Head of caudate nucleus (tissue), 42 donors: ENCODE measurements around the gene WDFY3.
A peak's percentile ranks its signal among the peaks of the same experiment; 100 is the strongest.

Experiments
- DNase-seq, 42 donors: peaks; one replicate each; pipeline versions ENCODE4 v3.0.0 to v3.0.0-alpha.2; 2020 to 2021; ENCODE audit warnings: mixed read lengths in 7 of 42
- intact Hi-C: fragments of 100-400 bp; cut with DNase I; formaldehyde crosslinking; loops from one replicate; pipeline ENCODE4 v1.15.0; 2022

Gene WDFY3, protein sequence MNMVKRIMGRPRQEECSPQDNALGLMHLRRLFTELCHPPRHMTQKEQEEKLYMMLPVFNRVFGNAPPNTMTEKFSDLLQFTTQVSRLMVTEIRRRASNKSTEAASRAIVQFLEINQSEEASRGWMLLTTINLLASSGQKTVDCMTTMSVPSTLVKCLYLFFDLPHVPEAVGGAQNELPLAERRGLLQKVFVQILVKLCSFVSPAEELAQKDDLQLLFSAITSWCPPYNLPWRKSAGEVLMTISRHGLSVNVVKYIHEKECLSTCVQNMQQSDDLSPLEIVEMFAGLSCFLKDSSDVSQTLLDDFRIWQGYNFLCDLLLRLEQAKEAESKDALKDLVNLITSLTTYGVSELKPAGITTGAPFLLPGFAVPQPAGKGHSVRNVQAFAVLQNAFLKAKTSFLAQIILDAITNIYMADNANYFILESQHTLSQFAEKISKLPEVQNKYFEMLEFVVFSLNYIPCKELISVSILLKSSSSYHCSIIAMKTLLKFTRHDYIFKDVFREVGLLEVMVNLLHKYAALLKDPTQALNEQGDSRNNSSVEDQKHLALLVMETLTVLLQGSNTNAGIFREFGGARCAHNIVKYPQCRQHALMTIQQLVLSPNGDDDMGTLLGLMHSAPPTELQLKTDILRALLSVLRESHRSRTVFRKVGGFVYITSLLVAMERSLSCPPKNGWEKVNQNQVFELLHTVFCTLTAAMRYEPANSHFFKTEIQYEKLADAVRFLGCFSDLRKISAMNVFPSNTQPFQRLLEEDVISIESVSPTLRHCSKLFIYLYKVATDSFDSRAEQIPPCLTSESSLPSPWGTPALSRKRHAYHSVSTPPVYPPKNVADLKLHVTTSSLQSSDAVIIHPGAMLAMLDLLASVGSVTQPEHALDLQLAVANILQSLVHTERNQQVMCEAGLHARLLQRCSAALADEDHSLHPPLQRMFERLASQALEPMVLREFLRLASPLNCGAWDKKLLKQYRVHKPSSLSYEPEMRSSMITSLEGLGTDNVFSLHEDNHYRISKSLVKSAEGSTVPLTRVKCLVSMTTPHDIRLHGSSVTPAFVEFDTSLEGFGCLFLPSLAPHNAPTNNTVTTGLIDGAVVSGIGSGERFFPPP (N-terminal part only)

DNA sequence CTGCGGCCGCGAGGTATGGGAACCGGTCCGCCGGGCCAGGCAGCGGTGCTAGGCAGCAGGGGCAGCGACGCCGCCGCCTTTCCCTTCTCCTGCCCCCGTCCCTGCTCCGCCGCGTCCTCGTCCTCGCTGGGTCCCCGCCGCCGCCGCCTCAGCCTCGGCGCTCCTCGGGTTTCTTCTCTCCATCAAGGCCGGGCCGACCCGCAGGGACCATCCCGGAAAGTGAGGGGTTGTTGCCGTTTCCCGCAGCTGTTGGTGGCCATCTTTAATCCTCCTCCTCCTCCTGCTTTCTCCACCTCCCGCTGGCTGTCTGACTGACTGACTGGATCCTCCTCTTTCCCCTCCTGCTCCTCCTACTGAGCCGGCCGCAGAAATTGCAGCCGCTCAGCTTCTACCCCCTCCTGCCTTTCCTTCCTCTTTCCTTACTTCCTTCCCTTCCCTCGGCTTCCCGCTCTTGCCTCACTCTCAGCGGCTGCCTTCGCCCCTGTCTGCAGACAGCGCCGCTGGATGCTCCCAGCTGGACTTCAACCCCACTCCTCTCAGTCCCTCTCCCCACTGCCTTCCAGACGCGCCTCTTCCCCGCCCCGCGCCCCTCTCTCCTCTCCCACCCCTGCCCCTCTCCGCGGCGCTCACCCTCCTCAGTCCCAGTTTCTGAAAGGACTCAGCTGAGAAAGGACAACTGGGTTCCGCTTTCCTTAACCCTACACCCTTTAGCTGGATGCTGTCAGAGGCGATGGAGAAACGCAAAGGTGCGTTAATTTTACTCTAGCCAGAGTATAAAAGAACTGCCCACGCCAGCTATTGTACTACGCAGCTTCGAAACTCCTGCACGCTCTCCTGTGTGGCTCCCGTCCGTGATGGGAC lies at the start of gene WDFY3:
Gene WDFY3 (minus strand): TSS at position 309 of the 861 bp plus-strand sequence. CDS start 106,099 bp downstream, outside the sequence.
- DNase-seq, result peak; percentile 69 to 97 (median 88)
- intact Hi-C loops, result loop anchor here (10.0 kb wide), 1 partner anchor 382 kb away; the partner anchor contains the start of gene CDS1

DNA sequence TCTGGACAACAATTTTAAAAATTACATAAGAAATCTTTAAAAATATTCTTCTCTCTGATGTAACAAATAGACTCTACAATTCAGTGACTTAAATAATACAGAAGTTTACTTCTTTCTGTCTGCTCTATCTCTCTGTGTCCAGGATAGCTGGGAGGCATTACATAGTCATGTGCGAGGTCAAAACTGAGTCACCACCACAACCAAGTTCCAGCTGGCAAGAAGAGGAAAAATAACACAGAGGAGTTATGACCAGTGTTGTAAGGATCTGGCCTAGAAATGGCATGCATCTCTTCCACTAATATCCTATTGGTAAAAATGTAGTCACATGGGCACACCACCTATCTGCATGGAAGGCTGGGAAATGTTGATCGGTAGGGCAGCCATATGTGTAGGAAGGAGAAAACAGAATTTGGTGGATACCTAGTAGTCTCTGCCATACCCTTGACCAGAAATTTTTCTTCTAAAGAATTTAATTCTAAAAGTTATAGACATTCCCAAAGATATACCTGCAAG lies 39.4 kb upstream of the WDFY3 start:
- intact Hi-C loops, result no loop called here
- no peak for DNase-seq

DNA sequence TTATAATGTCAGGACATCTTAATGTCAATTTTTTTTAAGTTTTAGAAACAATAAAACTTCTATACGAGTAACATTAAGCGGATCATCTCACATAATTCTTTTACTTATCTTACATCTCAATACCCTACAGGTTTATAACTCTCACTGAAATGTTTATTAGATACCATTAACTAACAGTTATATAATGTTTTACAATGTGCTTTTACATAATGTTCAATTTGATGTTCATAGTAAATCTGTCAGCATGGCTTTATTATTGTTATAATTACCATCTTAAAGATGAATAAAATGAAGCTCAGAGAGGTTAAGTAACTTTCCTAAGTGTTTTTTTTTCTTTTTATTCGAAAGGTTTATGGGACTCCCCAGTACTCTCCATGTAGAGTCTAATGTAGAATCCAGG lies 33.9 kb upstream of the WDFY3 start:
- intact Hi-C loops, result no loop called here
- DNase-seq, result no peak

DNA sequence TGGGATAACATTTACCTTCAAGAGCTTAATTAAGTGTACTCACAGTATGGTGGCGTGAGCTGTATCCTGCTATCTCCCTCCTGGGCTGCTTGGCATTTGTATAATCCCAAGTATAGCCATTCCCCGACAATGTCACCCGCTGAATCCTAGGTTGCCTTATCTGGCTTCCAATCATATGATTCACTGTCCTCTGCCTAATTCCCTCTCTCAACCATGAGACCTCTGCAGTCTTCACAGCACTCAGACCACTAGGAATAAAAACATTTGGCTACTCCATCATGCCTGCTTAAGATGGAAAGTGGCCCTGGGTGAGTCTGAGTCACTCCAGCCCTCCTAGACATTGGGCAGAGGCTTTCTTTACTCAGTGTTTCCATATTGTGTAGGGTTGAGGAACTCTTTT lies 28.9 kb upstream of the WDFY3 start:
- no peak for DNase-seq
- intact Hi-C loops, result no loop called here

DNA sequence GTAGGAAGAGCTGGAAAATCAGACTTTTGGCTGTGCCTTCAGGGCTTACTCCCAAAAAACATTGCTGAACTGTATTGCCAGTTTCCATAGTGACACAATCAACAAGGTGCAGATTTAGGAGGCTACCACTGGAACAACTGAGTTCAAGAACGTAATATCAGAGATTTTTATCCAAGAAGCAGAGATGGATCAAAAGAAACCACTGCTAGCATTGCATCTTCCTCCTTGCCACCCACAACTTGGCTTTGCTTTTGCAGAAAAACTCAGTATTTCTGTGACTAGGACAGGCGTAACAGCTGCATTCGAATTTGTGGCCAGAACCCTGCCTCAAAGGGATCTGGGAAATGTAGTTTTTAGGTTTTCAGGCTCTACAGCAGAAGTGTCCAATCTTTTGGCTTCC lies 27.8 kb upstream of the WDFY3 start:
- DNase-seq, result peak in 1 of 42 donors; percentile 3
- intact Hi-C loops, result no loop called here

DNA sequence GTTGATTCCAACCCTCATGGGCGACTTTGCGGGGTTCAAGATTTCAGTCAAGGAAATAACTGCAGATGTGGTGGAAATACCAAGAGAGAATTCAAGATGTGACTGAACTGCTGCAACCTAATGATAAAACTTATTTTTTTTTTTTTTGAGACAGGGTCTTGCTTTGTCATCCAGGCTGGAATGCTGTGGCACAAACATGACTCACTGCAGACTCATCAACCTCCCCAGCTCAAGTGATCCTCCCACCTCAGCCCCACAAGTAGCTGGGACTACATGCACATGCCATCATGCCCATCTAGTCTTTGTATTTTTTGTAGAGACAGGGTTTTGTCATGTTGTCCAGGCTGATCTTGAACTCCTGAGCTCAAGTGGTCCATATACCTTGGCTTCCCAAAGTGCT lies 19.5 kb upstream of the WDFY3 start:
- no peak for DNase-seq
- intact Hi-C loops, result no loop called here

DNA sequence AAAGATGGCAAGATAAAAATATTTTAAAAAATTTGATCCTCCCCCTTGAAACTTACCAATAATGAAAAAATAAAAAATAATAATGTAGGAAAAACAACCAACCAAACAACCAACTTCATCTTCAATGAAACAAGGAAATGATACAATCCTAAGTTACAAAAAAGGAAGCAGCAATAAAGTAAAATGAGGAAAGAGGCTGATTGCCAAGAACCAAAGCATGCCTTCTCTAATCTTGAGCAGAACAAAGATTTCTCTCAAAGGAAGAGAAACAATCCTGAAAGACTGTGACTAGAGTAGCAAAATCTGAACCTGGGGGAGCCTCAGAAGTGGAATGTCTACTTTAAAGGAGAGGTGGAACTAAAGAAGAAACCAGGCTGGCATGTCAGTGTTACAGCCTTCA lies 10.9 kb upstream of the WDFY3 start:
- intact Hi-C loops, result no loop called here
- DNase-seq, result no peak

DNA sequence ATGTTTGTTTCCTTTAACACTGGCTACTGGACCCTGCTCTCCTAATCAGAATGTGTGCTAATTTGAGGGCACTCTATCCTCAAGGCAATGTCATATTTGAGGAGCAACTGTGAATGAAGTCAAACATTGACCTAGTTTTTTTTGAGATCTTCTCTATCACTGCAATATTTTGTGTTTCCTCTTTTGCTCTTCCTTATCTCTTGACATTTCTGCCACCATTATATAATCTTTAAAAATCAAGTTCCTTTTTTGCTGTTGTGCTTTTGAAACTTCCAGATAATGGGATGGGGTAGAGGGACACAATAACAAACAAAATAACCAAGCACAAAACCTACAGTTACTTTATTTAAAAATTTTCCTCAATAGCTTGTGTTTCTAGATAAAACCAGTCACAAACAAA lies 7.4 kb upstream of the WDFY3 start:
- DNase-seq, result no peak
- intact Hi-C loops, result no loop called here

DNA sequence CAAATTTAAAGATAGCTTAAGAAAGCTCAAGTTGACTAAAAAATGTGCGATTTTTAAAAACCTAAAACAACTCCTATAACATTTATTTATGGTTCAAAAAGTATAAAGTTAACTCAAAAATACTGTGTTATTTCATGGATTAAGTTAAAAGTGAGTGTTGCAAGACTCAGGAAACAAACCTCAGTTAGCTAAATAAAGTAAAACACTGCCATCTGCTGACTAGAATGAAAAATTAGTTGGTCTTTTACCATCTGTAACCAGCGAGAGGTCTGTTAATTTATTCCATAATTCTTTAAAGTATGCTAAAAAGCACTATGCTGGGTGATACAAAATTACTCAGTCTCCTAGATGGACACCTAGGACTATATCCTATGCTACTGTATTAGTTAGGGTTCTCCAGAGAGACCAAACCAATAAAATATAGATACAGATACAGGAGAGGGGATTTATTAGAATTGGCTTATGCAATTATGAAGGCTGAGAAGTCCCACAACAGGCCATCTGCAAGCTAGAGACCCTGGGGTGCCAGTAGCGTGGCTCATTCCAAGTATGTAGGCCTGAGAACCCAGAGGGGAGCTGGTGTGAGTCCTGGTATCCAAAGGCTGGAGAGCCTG lies 4.9 kb upstream of the WDFY3 start:
- intact Hi-C loops, result loop anchor here (2.0 kb wide), 1 partner anchor 221 kb away; no protein-coding TSS in a partner anchor
- DNase-seq, result no peak

DNA sequence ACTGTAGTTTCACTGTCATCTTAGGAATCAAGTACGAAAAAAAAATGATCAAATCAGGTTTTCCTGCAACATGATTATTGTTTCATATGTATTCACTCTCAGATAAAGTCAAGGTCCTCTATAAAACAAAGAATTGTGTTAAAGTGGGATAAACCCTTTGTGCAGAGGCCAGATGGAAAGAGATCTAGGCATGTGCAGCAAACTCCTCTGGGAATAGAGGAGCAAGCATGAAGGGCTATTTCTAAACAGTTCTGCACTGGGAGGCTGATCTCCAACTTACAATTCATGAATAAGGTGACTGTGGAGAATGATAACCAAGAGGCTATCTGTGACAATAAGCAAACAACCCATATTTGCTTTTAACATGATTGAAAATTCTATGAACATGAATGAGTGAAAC lies 2.4 kb upstream of the WDFY3 start:
- intact Hi-C loops, result loop anchor here (10.0 kb wide), 1 partner anchor 384 kb away; the partner anchor contains the start of gene CDS1
- no peak for DNase-seq

DNA sequence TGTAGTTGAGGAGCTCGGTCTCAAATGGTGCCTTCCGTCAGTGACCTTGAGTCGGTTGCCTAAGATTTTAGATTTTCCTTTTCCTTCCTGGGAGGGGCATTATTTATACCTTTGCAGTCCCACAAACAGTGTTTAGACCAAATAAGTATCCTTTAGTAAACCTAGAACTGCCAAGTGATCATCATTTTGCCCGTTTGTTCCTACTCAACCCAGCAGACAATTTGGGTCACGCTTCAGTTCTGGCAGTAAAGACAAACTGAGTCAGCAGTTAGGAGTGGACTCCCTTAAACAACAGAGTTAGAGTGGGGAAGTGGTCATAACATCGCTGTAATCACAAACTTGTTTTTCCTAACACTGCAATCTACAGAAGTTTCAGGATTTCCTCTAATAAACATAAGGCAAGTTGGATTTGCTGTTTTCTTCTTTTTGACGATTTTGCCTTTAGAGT lies 777 bp upstream of the WDFY3 start:
- peak in 13 of 42 donors; percentile 6 to 60 (median 24) for DNase-seq
- intact Hi-C loops, result loop anchor here (10.0 kb wide), 1 partner anchor 382 kb away; the partner anchor contains the start of gene CDS1

DNA sequence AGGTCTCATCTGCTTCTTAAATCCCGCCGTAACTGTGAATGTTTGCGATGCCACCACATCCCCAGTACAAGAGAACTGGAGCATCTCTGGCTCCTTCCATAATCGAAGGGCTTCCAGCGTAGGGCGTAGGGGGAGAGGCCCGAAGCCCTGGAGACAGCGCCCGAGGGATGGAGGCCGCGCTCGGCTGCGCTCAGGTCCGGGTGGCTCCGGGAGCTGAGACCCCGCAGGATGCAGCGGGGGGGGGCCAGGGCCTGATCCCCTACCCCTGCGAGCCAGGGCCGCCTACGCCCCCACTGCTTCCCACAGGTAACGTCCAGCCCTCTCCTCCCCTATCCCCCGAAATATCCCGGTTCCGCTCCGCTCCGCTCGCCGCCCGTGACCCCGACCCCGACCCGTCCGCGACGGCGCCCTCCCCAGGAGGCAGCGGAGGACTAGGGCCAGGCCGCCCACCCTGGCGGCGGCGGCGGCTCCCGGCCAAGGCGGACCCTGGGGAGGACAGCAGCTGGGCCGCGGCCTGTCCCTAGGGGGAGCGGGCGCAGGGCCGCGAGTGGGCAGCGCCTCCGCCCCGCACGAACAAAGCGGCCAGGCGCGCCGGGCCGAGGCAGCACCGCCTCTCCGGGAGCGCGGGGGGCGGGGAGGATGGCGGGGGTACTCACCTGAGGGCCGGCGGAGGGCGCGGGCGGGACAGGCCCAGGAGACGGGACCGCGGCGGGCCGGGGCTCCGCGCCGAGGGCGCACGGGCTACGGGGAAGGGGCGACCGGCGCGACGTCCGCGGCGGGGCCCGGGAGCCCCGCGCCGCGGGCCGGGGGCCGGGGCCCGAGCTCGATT lies 723 bp downstream of the WDFY3 start:
- intact Hi-C loops, result loop anchor here (10.0 kb wide), 1 partner anchor 381 kb away; the partner anchor contains the start of gene CDS1

DNA sequence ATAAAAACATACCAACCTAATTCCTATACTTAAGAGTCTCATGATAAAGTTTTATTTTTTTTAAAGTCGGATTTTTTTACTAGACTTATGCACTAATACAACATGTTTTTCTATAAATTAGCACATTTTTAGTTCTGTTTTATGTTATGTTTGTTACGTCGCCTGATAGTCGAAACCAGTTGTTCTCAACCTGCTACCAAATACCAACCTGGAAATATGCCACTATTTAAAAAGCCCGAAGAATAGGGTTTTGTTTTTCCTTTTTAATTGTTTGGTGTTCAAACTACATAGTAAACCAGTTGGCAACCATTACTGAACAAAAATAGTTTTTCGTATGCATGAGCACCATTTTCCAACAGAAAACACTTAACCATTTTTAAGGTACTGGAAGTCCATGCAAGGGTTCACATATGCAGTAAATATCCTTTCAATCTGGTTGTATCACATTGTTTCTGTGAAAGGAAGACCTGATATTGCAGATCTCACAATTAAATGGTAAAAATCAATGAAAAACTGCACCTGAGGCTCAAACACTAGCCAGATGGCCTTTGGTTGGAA lies 1.4 kb downstream of the WDFY3 start:
- intact Hi-C loops, result loop anchor here (10.0 kb wide), 1 partner anchor 380 kb away; the partner anchor contains the start of gene CDS1
- no peak for DNase-seq

More for the DNA sequence above, 723 bp downstream of the WDFY3 start:
- DNase-seq, result peak in 40 of 42 donors; percentile 17 to 77 (median 52)

DNA sequence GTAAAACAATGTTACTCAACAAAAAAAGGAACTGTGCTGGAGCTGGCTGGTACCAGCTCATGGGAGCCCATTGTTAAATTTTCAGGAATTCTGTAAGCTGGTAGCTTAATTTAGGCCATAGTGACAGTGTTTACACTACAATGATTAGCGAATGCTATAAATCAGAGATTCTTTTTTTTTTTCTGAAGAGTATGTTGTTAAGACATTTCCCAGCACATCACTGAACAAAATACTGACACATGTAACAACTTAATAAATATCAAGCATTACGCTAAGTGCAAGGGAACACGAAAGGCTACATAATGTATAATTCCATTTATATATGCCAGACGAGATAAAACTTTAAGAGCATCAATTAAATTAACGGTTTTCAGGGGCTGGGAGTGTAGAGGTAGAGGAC lies 4.4 kb downstream of the WDFY3 start:
- intact Hi-C loops, result loop anchor here (10.0 kb wide), 1 partner anchor 377 kb away; the partner anchor contains the start of gene CDS1
- DNase-seq, result no peak

DNA sequence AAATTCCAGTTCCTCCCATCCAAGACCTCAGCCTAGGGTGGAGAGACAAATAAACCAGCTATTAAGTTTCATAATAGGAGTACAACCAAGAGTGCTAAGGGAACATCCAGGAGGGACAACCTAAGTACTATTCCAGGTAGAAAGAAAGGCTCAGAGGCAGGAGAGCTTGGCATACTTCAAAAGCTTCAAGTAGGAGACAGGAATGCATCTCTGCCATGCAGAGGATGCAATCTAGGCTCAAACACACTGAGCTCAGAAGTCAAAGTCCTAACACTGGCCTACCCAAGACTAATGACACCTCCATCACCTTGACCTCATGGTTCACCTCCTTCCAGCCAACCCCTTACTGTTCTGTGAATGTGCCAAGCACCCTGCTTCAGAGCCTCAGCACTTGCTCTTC lies 8.1 kb downstream of the WDFY3 start:
- no peak for DNase-seq
- intact Hi-C loops, result no loop called here
